AG04450 (cell line): Measurements from ENCODE around the gene NECTIN1. TPM values are rescaled to one million over a fixed set of nuclear protein-coding genes. Genes with fewer than 3 reads are reported as not detected.
A peak's percentile ranks its signal among the peaks of the same experiment; 100 is the strongest.

ENCODE experiments used
- CTCF ChIA-PET: fragments of 300-600, 350-600 bp; formaldehyde crosslinking; extraction: SDS; loops from one replicate; lab custom pipeline; 2022; ENCODE audit warnings: antibody characterized with exemption, inconsistent platforms; lab: Charles Lee
- POLR2A ChIA-PET: fragments of 350-600 bp; formaldehyde crosslinking; extraction: SDS; loops from one replicate; lab custom pipeline; 2021; ENCODE audit warnings: antibody characterized with exemption, inconsistent platforms; lab: Yijun Ruan, JAX
- DNase-seq: peaks from one replicate; pipeline ENCODE4 v3.0.0-alpha.2; 2011; ENCODE audit warnings: low read depth, low spot score
- H3K27ac ChIP-seq: one replicate; pipeline ENCODE4 v1.5.1; 2012; ENCODE audit warnings: low read depth, low read length, control low read depth
- H3K27me3 ChIP-seq: one replicate; pipeline ENCODE4 v1.6.0; 2012; ENCODE audit warnings: low read length; ENCODE audit not compliant: control insufficient read depth, insufficient read depth
- H3K4me3 ChIP-seq: 2 replicates; pipeline ENCODE4 v1.5.1; 2011; ENCODE audit warnings: mild to moderate bottlenecking, low read depth, low read length, control low read depth
- H3K9me3 ChIP-seq: 2 replicates; pipeline ENCODE4 v1.5.1; 2012; ENCODE audit warnings: low read length; ENCODE audit not compliant: control insufficient read depth, insufficient read depth
- CTCF ChIP-seq: IDR thresholded peaks from 2 replicates; pipeline ENCODE4 v1.5.1; 2011; ENCODE audit warnings: low read depth, low read length, control low read depth, inconsistent platforms
- polyA minus RNA-seq: library from RNA; depleted of rRNA, polyadenylated mRNA; stranded (reverse); fragments of >200 nt; gene quantifications from 2 replicates; pipeline ENCODE4 v1.2.3, GENCODE V29; 2011; rRNA and poly(A)+ RNA removed
- polyA plus RNA-seq: library from polyadenylated mRNA; depleted of rRNA; stranded (reverse); fragments of >200 nt; gene quantifications from 2 replicates; pipeline ENCODE4 v1.2.3, GENCODE V29; 2011; rRNA removed

The NECTIN1 gene
- 2.8 and 4.5 TPM in 2 replicates for polyA plus RNA-seq
- 11.3 and 12.6 TPM in 2 replicates for polyA minus RNA-seq

GRCh38 chr11:119728651-119729580 is at the start of gene NECTIN1:
NECTIN1 (minus strand) TSS chr11:119729200; CDS start chr11:119728553, 647 bp downstream.
- DNase-seq: peak; percentile 55
- peaks cover 6% of the 10 kb centered on the region for H3K27me3 ChIP-seq
- TF ChIP-seq CTCF: peak; percentile 77
- H3K4me3 ChIP-seq: peak within 1 kb of the TSS; percentile 72
- peak within 1 kb of the TSS; percentile 39 for H3K27ac ChIP-seq
- ChIA-PET CTCF (interaction anchor here (0.6 to 2.0 kb wide), 55 partner anchors 9 to 606 kb away, joined by 3 to 34 read pairs (median 4); no protein-coding TSS in a partner anchor), POLR2A (interaction anchor here (0.6 to 1.6 kb wide), 4 partner anchors 8 to 64 kb away, joined by 3 to 8 read pairs (median 4); no protein-coding TSS in a partner anchor)
- no peaks in the 10 kb centered on the region; the same call in 1 of the 2 replicates for H3K9me3 ChIP-seq

- ChIA-PET CTCF (no interaction called here), POLR2A (no interaction called here)
- H3K4me3 ChIP-seq: no peak overlapping the region
- peaks cover 3% of the 10 kb centered on the region for H3K9me3 ChIP-seq
- DNase-seq: no peak
- no peak for TF ChIP-seq CTCF
- peaks cover 34% of the 10 kb centered on the region for H3K27me3 ChIP-seq
- H3K27ac ChIP-seq: no peak overlapping the region
Measured at GRCh38 chr11:119778391-119779194, 49.6 kb upstream of the NECTIN1 start.

GRCh38 chr11:119777940-119778339 is 48.9 kb upstream of the NECTIN1 start:
- Histone ChIP-seq H3K4me3 (no peak overlapping the region), H3K27ac (no peak overlapping the region), H3K9me3 (no peaks in the 10 kb centered on the region), H3K27me3 (peaks cover 30% of the 10 kb centered on the region)
- no peak for DNase-seq
- no peak for TF ChIP-seq CTCF
- ChIA-PET POLR2A (no interaction called here), CTCF (no interaction called here)

DNA sequence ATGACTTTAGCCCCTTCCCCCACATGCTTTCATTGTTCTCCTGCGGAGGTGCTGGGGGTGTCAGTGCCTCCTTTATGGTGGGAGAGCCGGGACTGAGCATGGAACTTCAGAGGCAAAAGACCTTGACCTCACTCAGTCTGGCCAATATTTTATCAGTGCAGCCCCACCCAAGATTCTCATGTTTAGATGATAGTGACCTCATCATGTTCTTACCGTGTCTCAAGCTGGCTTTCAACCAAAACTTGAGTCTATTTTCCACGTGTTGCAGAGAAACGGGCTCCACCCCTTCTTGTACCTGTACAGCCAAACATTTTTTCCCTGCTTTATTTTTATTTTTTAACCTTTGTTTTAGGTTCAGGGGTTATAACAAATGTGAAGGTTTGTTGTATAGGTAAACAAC is 47.7 kb upstream of the NECTIN1 start:
- ChIA-PET CTCF (no interaction called here), POLR2A (no interaction called here)
- no peak for DNase-seq
- Histone ChIP-seq H3K27ac (no peak overlapping the region), H3K9me3 (no peaks in the 10 kb centered on the region; the same call in 1 of the 2 replicates), H3K27me3 (peaks cover 27% of the 10 kb centered on the region), H3K4me3 (no peak overlapping the region)
- TF ChIP-seq CTCF: no peak
